ENCODE data around the gene ZNF423.

The ZNF423 gene

DNA sequence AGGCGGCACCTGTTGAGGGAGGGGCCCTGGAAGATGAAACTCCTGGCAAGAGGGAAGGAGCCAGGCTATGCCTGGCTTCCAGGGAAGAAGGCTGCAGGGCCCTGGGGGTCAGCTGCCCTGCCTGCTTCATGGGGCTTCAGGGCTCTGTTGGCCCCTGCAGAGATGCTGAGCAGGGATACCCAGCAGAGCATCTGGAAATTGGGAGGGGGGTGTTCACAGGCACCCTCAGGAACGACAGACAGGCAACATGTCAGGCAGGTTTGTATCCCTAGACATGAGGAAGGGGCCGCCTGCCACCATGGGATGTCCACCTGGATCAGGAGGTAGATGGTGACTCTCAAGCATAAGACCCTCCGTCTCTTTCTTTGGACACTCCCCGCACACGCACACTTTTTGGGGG, 13.8 kb upstream of the ZNF423 start:
- DNase-seq (ENCODE audit: low read depth) = no peak

DNA sequence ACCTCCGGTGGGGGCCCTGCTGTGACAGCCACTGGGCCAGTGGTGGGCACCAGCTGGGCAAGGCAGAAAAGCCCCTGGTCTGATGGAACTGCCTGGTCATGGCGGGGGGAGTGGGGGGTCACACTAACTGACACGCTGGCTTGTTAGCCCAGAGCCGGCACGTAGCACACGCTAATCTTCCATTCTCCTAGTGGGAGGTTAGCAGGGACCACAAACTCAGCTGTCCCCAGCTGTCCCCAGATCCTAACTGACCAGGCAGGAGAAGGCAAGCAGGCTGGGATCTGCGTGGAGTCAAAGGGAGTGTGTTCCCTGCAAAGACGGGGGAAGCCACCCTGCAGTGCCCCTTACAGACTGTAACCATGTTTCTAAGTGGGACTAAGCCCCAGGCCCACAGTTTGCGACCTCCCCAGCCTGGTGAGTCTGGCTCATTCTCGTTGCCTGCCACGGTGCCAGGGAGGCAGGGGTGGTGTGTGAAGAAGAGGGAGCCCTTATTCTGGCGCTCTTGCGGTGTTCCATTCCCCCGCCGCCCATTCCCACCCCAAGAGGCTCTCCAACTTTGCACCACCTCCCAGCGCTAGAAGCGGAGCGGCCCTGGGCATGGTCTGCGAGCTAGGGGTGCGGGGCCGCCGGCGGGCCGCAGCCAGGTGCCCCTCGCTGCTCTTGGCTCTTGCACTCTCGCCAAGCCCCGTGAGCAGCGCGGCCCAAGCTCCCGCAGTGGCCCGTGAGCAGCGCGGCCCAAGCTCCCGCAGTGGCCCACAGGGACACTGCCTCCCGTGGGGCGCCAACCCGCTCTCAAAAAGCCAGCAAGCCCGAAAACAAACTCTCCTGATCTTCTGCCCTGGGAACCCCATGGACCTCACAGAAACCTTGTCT, 12.1 kb upstream of the ZNF423 start:
- no peak for DNase-seq (ENCODE audit: low read depth)

GRCh38 chr16:49867234-49867633, 11.3 kb upstream of the ZNF423 start:
- DNase-seq (ENCODE audit: low read depth) = no peak

- DNase-seq (ENCODE audit: low read depth) = no peak
Observed at GRCh38 chr16:49866595-49867071, 10.7 kb upstream of the ZNF423 start.

DNA sequence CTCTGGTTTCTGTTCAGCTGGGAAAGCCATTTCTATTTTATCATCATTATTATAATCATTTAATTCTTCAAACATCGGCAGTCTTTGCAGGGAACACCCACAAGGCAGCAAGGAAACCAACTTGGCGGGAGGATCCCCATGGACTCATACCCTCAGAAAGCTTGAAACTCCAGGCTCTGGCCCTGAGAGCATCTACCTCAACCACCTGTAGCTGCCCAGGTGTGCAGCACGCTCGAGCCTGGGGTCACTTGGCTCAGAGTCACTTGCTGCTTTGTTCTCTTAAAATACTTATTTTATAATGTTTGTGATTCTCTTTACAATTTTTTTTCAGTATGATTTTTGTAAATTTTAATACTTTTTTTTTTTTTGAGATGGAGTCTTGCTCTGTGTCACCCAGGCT, 6.8 kb upstream of the ZNF423 start:
- DNase-seq (ENCODE audit: low read depth) = no peak

DNA sequence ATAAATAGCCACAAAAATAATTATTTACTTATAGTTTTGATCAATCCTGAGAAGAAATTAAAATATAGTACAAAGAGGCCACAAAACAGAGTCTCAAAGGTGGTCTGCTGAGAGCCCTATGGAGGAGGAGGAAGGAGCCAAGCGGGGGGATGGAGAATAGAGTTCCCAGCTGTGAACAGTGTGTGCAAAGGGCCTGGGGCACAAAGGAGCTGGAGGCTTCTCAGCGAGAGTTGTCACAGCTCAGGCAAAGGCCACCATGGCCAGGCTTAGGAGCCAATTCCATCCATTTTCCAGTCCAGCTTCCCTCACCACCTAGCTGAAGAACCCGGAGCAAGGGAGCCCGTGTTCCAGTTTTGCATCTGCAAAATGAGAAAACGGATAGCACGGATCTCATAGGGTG, 5.4 kb upstream of the ZNF423 start:
- DNase-seq (ENCODE audit: low read depth) = no peak

GRCh38 chr16:49860593-49860992, 4.7 kb upstream of the ZNF423 start:
- no peak for DNase-seq (ENCODE audit: low read depth)

DNA sequence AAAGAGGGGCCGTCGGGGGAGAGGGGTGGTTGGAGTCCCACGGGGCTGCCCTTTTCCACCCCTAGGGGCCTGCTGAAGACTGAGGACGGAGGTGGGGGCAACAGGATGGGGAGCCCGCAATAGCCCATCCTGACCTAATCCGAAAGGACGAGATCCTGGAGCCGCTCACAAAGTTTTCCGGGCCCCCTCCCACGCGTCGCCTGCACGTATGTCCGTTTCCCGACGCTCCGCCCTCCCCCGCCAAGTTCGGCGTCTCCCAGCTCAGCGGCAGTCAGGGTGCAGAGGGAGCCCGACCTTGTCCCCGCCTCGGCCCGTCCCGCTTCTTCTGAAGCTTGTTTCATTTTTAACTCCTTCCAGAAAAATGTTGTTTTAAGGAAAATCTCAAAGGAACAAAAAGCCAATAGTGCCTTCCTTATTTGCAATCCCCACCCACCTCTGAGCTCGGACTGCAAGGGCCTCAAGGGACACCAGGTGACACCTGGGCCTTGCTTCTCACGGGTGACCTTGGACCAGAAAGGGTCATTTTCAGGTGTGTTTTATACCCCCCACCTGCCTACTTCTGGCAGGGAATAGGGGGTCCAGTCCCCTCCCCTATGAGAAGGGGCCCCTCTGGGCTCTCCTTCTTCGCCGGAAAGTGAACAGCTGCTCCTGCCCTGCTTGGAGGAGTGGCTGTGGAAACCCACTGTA, 3.4 kb upstream of the ZNF423 start:
- DNase-seq (ENCODE audit: low read depth) = no peak

- DNase-seq (ENCODE audit: low read depth) = peak; percentile 9
Observed at GRCh38 chr16:49858200-49859124, 2.5 kb upstream of the ZNF423 start.

DNA sequence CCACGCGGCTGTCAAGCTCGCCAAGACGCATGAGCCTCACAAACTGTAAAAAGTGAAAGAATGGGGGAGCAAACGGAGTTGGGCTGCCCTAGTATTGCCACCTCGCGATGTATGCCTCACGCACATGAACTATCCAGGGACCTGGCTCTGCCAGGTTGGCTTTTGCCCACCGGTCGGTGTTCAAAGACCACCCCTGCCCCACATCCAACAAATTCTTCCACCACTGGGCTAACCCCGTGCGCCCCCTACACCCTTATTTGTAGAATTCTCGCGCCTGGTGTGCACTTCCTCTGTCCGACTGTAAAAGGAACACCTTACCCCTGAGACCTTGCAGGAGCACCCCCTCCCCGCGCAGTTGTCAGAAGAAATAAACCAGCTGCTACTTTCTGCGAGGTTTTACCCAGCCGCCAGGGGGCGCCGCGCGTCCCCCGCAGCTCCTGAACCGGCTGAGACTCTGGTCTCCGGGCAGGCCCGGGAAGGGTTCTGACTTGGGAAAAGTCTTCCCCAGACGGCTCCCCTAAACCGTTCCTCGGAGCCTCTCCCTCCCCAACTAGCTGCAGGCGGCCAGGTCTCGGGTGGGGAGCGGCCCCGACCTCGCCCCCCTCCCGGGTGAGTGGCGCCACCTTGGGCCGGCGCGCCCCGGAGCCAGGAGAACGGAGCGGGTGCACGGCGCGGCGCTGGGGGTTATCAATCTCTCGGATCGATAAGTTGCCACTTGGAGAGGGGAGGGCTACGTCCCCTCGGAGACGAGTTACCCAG, 1.7 kb upstream of the ZNF423 start:
- peak; percentile 14 for DNase-seq (ENCODE audit: low read depth)

DNA sequence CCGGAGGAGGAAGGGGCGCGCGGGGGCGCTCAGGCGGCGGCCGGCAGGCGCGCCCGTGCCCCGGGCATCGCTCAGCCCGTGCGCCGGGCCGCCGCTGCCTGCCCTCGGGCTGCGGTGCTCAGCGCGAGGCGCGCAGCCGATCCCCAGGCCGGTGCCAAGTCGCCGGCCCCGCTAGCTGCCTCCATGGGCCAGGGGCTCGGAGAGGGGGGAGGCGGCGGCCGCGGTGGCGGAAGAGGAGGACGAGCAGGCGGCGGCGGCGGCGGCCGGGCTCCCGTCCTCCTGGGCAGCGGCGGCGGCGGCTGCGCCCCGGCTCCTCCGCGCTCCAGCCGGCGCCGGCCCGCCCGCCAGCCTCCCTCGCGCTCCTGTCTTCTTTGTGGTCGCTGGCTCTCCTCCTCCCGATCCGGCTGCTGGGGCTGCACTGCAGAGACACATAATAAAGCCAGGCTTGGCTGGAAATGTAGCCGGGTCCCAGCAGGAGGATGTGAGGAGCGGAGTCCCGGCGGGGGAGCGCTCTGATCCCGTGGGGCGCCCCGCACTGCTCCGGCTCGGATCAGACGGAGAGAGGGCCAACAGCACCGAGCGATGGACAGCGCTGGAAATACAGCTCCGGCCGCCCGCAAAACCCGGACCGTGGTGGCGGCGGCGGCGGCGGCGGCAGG, 889 bp upstream of the ZNF423 start:
- DNase-seq (ENCODE audit: low read depth) = no peak

- DNase-seq (ENCODE audit: low read depth) = peak; percentile 17
Observed at GRCh38 chr16:49855280-49855821, 561 bp downstream of the ZNF423 start.

- DNase-seq (ENCODE audit: low read depth) = no peak
Observed at GRCh38 chr16:49854796-49855203, 1.1 kb downstream of the ZNF423 start.

GRCh38 chr16:49854188-49854795, 1.6 kb downstream of the ZNF423 start:
- no peak for DNase-seq (ENCODE audit: low read depth)

DNA sequence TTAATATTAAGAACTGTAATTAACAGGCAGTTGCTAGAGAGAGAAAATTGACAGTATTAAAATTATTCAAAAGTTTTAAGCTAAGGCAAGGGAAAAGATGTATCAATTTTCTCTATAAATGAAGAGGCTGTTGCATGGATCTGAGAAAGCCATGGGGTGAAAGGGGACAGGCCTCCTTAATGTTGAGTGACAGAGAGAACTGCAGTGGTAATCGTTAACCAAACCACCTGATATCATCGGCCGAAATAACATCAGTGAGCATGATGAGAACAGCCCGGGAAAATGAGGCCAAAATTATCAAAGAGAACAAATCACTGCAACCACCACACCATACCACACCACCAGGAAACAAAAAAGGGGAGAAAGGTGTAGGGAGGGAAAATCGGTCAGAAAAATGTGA, 3.6 kb downstream of the ZNF423 start:
- DNase-seq (ENCODE audit: low read depth) = no peak

GRCh38 chr16:49851468-49851787, 4.5 kb downstream of the ZNF423 start:
- DNase-seq (ENCODE audit: low read depth) = no peak

DNA sequence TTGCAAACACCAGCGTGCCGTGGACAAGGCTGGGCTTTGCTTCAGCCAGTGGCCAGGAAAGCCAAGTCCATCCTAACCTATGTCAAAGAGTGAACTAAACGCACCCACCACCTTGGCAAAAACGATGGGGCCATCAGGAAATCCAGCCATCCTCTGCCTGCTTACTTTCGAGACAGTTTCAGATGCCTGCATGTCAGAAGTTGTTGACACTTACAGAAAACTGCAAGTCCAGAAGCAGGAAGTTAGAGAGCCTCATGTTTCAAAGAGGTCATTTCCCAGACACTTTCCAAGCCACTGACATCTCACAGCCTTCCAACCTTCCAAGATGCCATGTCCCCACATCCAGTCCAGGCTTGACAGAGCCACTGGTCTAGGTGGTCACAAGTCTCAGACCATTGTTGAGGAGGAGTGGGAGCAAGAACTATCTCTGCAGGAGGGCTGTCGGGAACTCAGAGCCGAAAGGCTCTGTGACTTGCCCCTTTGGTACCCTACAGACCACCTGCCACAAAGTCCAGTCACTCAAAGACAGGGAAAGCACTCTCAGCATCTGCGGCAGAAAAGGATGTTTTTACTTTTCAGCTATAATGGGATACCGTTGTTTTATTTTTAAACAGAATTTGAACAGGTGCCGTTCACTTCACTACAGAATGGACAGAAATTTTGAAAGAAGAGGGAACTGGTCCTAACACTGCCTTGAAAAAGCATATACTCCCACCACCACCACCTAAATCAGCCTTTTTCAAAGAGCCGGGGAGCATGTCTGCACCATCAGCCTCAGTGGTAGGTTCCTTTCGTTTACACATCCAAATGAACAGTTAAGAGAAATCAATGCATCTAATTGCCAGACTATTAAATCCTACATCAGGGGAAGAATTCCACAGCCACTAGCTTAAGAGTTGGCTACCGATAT, 5.1 kb downstream of the ZNF423 start:
- no peak for DNase-seq (ENCODE audit: low read depth)

DNA sequence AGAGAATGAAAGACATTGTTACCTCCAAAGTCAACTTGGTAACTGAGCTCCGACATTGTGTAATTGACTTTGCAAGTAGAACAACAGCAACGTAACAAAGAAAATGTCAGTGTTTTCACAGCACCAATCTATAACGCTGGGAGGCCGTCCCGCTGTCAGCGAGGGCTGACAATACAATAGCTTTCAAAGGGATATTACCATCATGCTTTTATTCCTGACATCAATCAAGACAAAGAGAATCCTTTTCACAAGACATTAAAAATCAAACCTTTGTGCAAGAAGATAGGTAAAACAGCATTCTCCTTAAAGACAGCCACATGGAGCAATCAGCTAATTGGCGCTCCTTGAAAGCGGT, 6.2 kb downstream of the ZNF423 start:
- DNase-seq (ENCODE audit: low read depth) = no peak

DNA sequence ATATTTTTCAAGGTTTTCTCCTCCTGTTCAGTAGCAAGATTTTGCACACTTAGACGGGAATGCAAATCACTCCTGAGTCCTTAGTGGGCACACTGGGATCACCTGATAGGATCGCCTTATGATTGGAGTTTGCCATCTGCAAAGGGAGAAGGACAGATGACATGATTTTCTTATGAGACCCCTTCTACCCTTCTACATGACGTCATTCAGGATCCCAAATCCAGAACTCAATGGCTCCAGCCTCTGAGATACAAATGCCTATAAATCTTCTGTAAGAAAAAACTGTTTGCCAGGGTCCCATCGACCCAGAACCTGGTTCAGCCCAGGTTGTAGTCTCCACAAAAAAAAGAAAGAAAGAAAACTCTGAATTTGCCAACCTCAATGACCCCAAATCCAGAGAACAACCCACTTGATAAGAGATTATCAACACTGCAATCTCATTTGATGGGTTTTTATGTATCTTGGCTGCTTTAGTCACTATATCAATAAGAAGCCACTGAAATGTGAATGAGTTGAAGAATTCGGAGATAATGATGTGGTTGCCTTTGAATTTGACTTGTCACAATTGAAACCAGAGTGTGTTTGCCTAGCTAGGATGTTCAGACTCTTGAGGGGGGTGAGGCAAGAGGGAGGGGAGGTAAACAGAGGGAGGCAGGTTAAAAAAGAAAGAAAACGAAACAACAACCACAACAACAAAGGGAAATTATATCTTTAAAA, 6.7 kb downstream of the ZNF423 start:
- no peak for DNase-seq (ENCODE audit: low read depth)
